ENCODE measurements around the gene GALK2.

DNA sequence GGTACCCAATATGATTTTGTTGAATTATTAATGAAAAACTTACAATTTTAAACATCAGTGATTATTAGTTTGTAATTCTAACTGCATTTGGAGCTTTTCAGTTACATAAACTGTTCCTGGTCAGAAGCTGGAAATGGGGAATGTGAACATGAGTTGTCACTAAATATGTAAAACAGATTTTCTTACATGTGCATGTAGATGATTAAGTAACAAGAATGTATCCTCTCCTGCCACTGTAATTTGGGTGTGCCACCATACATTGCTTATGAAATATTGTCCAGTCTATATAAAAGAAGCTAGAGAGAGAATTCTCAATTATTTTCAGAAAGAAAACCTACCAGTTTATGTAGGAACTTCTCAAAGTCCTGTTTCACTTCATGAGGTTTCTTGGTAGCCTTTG is 161.4 kb downstream of the GALK2 start:
- TF ChIP-seq, protein P1, sequence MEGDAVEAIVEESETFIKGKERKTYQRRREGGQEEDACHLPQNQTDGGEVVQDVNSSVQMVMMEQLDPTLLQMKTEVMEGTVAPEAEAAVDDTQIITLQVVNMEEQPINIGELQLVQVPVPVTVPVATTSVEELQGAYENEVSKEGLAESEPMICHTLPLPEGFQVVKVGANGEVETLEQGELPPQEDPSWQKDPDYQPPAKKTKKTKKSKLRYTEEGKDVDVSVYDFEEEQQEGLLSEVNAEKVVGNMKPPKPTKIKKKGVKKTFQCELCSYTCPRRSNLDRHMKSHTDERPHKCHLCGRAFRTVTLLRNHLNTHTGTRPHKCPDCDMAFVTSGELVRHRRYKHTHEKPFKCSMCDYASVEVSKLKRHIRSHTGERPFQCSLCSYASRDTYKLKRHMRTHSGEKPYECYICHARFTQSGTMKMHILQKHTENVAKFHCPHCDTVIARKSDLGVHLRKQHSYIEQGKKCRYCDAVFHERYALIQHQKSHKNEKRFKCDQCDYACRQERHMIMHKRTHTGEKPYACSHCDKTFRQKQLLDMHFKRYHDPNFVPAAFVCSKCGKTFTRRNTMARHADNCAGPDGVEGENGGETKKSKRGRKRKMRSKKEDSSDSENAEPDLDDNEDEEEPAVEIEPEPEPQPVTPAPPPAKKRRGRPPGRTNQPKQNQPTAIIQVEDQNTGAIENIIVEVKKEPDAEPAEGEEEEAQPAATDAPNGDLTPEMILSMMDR (IDR thresholded peaks at IDR 0.05), result no peak
- TF ChIP-seq POLR2A (IDR thresholded peaks at IDR 0.05), result no peak
